SU-DHL-6 (cell line): Measurements from ENCODE around the gene PARVB.

Experiments used
- EZH2phosphoT487 ChIP-seq: fragments of 200-600 bp; sonication (generic), shearing (Covaris generic); conservative IDR thresholded peaks from 2 replicates; pipeline ENCODE4 v1.6.1; 2018; ENCODE audit warnings: mild to moderate bottlenecking, antibody characterized with exemption, low read length, moderate library complexity, mixed read lengths
- TF ChIP-seq, protein P1 (sequence below): fragments of 200-600 bp; sonication (generic); IDR thresholded peaks from one replicate; pipeline ENCODE4 v1.5.1; 2017; ENCODE audit warnings: antibody characterized with exemption, mild to moderate bottlenecking, low read length, moderate library complexity; ENCODE audit not compliant: insufficient read depth, poor library complexity, severe bottlenecking

DNA sequence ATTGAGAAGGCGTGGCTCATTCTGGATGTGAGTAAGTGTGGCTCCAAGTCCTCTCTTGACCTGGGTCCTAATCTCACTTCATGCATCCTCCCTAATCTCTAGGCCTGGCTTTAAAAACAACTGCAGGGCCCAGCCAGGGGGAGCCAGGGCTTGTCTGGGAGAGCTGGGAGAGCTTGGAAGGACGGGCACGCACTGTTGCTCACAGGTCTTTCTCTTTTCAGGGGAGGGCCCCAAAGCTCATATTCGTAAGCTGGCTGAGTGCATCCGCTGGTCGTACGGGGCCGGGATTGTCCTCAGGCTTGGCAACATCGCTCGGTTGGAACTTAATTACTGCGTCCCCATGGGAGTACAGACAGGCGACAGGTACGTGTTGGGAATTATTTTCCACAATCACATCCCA, 34.1 kb upstream of the PARVB start:
- TF ChIP-seq, protein P1, sequence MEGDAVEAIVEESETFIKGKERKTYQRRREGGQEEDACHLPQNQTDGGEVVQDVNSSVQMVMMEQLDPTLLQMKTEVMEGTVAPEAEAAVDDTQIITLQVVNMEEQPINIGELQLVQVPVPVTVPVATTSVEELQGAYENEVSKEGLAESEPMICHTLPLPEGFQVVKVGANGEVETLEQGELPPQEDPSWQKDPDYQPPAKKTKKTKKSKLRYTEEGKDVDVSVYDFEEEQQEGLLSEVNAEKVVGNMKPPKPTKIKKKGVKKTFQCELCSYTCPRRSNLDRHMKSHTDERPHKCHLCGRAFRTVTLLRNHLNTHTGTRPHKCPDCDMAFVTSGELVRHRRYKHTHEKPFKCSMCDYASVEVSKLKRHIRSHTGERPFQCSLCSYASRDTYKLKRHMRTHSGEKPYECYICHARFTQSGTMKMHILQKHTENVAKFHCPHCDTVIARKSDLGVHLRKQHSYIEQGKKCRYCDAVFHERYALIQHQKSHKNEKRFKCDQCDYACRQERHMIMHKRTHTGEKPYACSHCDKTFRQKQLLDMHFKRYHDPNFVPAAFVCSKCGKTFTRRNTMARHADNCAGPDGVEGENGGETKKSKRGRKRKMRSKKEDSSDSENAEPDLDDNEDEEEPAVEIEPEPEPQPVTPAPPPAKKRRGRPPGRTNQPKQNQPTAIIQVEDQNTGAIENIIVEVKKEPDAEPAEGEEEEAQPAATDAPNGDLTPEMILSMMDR: no peak
- no peak for TF ChIP-seq EZH2phosphoT487
